B cell (primary cell): ENCODE measurements around the gene CACNA1D. TPM values are rescaled to one million over a fixed set of nuclear protein-coding genes. Genes with fewer than 3 reads are reported as not detected.

Experiments
- ATAC-seq: fragments of 200-7000 bp; cut with Tn5 transposase; one replicate; pipeline ENCODE4 v1.10.0; 2021; ENCODE audit warnings: low read depth, mild to moderate bottlenecking, moderate number of reproducible peaks, moderate library complexity
- CTCF ChIA-PET: fragments of 350-600 bp; sonication (Branson Sonifier 250); formaldehyde crosslinking; loops from one replicate; lab custom pipeline; 2021; ENCODE audit warnings: antibody characterized with exemption, inconsistent platforms; lab: Charles Lee
- POLR2A ChIA-PET: fragments of 350-600 bp; sonication (Branson Sonifier 250); formaldehyde crosslinking; loops from one replicate; lab custom pipeline; 2021; ENCODE audit warnings: antibody characterized with exemption; lab: Charles Lee
- DNase-seq: peaks from one replicate; pipeline ENCODE4 v3.0.0; 2013
- H2AFZ ChIP-seq: 2 replicates; pipeline ENCODE4 v1.6.1; 2012; ENCODE audit warnings: mild to moderate bottlenecking, low read depth, low read length; ENCODE audit not compliant: insufficient read depth, poor library complexity, severe bottlenecking
- H3K27ac ChIP-seq, 2 donors: 1 replicate in 1 of 2; 2 replicates in 1 of 2; pipeline ENCODE4 v1.5.1; 2012 to 2013; ENCODE audit warnings: low read length in 2 of 2, mild to moderate bottlenecking in 2 of 2, moderate library complexity in 1 of 2
- H3K27me3 ChIP-seq, 4 experiments: fragments of 200-600 bp in 1 of 4; sonication (generic) in 1 of 4; replicated peaks in 1 of 4; 1 replicate in 2 of 4; 2 replicates in 2 of 4; pipeline versions ENCODE4 v1.6.1 to v1.7.0; 2013 to 2016; ENCODE audit warnings: low read length in 3 of 4, mild to moderate bottlenecking in 2 of 4, mixed read lengths in 1 of 4, moderate library complexity in 1 of 4; ENCODE audit not compliant: insufficient read depth in 4 of 4, control insufficient read depth in 3 of 4; ENCODE audit errors: control extremely low read depth in 1 of 4
- H3K36me3 ChIP-seq, 2 experiments: replicated peaks in 1 of 2; 1 replicate in 1 of 2; 2 replicates in 1 of 2; pipeline versions ENCODE4 v1.6.1 to v1.7.1; 2013; ENCODE audit warnings: low read length in 1 of 2; ENCODE audit not compliant: insufficient read depth in 2 of 2, control insufficient read depth in 1 of 2; ENCODE audit errors: control extremely low read depth in 1 of 2, extremely low read depth in 1 of 2
- H3K4me1 ChIP-seq, 2 donors: fragments of 200-600 bp in 1 of 2; sonication (generic) in 1 of 2; 1 replicate in 1 of 2; 2 replicates in 1 of 2; pipeline versions ENCODE4 v1.5.1 to v1.6.1; 2013 to 2017; ENCODE audit warnings: low read length in 2 of 2; ENCODE audit not compliant: control insufficient read depth in 2 of 2, insufficient read depth in 2 of 2
- H3K4me2 ChIP-seq: replicated peaks from 2 replicates; pipeline ENCODE3; 2012; ENCODE audit warnings: mild to moderate bottlenecking, low read depth, low read length; ENCODE audit not compliant: poor library complexity, severe bottlenecking
- H3K4me3 ChIP-seq, 5 experiments: fragments of 200-600 bp in 1 of 5; sonication (generic) in 1 of 5; 1 replicate in 3 of 5; 2 replicates in 2 of 5; pipeline versions ENCODE4 v1.5.1 to v1.7.0; 2011 to 2016; ENCODE audit warnings: low read length in 4 of 5, mild to moderate bottlenecking in 4 of 5, low read depth in 2 of 5, control low read depth in 1 of 5, moderate library complexity in 1 of 5; ENCODE audit not compliant: insufficient read depth in 1 of 5; ENCODE audit errors: control extremely low read depth in 1 of 5, extremely low read depth in 1 of 5
- H3K79me2 ChIP-seq: fragments of 200-600 bp; sonication (generic); one replicate; pipeline ENCODE4 v1.6.0; 2016; ENCODE audit warnings: low read length; ENCODE audit not compliant: control insufficient read depth, insufficient read depth
- H3K9ac ChIP-seq: fragments of 200-600 bp; sonication (generic); 2 replicates; pipeline ENCODE4 v1.6.1; 2017; ENCODE audit warnings: mild to moderate bottlenecking, low read length, moderate library complexity
- H3K9me3 ChIP-seq, 3 donors: one replicate each; pipeline versions ENCODE4 v1.6.1 to v1.7.1; 2013; ENCODE audit warnings: low read length in 2 of 3; ENCODE audit not compliant: control insufficient read depth in 2 of 3, insufficient read depth in 1 of 3; ENCODE audit errors: control extremely low read depth in 1 of 3
- H4K20me1 ChIP-seq: 2 replicates; pipeline ENCODE4 v1.6.0; 2012; ENCODE audit warnings: mild to moderate bottlenecking, low read length; ENCODE audit not compliant: insufficient read depth, control insufficient read depth, poor library complexity, severe bottlenecking
- H3K27ac Mint-ChIP-seq: one replicate; pipeline ENCODE4 v1.8.0; 2021; ENCODE audit warnings: mixed read lengths
- H3K27me3 Mint-ChIP-seq: one replicate; pipeline ENCODE4 v1.8.0; 2021; ENCODE audit warnings: mixed read lengths
- H3K4me1 Mint-ChIP-seq: one replicate; pipeline ENCODE4 v1.8.0; 2021; ENCODE audit warnings: mixed read lengths
- H3K4me3 Mint-ChIP-seq: one replicate; pipeline ENCODE4 v1.8.0; 2021; ENCODE audit warnings: mixed read lengths
- H3K9me3 Mint-ChIP-seq: one replicate; pipeline ENCODE4 v1.8.0; 2022; ENCODE audit warnings: mixed read lengths; ENCODE audit not compliant: insufficient read depth
- EZH2 ChIP-seq: IDR thresholded peaks from 2 replicates; pipeline ENCODE4 v1.6.1; 2012; ENCODE audit warnings: borderline replicate concordance, low read depth, mild to moderate bottlenecking, moderate library complexity, low read length; ENCODE audit not compliant: insufficient read depth, poor library complexity, severe bottlenecking
- WGBS: methylation state at CpG from one replicate; pipeline ENCODE4 v1.1.5; 2013; ENCODE audit warnings: missing lambda C conversion rate; ENCODE audit not compliant: insufficient coverage; 5-methylcytosine and 5-hydroxymethylcytosine counted together
- intact Hi-C: fragments of 100-400 bp; cut with micrococcal nuclease; formaldehyde crosslinking; loops from one replicate; pipeline ENCODE4 v1.10.0; 2022
- polyA plus RNA-seq: library from polyadenylated mRNA; depleted of rRNA; stranded (reverse); fragments of >200 nt; gene quantifications from 2 replicates; pipeline ENCODE4 v1.2.3, GENCODE V29; 2012
- total RNA-seq, 2 donors: library from RNA; stranded (reverse); fragments of 120-200 nt in 1 of 2; gene quantifications; 1 replicate in 1 of 2; 2 replicates in 1 of 2; pipeline versions ENCODE4 v1.2.3 to v1.2.4, GENCODE V29; 2013 to 2022
- TF ChIP-seq, protein P1 (sequence below): fragments of 200-600 bp; IDR thresholded peaks from one replicate; pipeline ENCODE4 v1.8.0; 2022; ENCODE audit warnings: antibody characterized with exemption, mild to moderate bottlenecking

Gene CACNA1D
- total and polyA plus RNA-seq, 2 donors (not counting 1 experiment from before 2014, with no cell fraction given) = 0.06 to 0.07 TPM

DNA sequence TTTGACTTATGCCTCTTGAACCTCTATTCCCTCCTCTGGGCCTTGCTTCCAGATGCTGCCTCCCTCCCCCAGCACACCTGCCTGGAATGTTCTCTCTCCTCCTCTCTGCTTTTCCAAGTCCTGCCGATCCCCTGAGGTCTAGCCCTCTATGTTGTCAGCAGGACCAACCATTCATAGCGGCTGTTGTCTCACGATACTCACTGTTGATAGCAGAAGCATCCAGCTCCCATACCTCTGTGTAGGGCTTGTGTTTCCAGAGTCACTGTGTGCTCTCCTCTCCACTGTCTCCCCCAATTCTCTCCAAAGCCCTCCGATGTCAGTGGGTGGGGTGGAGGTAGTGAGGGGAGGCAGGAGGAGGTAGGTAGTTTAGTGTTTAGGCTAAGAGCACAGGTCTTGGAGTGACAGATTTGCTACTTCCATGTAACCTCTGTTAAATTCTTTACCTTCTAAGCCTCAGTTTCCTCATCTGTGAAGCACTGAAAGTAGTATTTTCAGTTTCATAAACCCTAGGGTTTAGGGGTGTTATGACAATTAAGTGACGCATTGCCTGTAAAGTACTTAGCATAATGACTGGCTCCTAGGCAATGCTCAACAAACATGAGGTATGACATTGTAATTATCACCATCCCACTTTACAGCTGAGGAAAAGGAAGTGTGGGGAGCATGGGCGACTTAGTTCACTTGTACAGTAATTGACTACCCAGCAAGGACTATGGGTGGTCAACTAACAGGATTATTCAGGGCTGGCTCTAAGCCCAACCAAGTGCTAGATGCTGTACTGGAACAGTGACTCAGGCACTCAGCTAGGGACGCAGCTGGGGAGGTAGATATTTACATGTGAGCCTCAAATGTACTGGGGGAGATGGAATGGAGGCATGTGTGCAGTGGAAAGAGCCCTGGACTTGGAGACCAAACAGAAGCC is 122.8 kb downstream of the CACNA1D start:
- H3K9me3 ChIP-seq = no peaks in the 10 kb centered on the region
- peaks cover 16% of the 10 kb centered on the region for H3K27me3 Mint-ChIP-seq
- no peak overlapping the region for H3K9ac ChIP-seq
- no peak overlapping the region for H3K4me3 Mint-ChIP-seq
- H3K36me3 ChIP-seq = no peaks in the 10 kb centered on the region
- POLR2A ChIA-PET = no interaction called here
- ATAC-seq (no peak), DNase-seq (no peak)
- H3K27ac ChIP-seq = no peak overlapping the region
- WGBS = 94% methylated on average over 4 of the region's 7 CpGs
- TF ChIP-seq EZH2 = no peak
- TF ChIP-seq, protein P1, sequence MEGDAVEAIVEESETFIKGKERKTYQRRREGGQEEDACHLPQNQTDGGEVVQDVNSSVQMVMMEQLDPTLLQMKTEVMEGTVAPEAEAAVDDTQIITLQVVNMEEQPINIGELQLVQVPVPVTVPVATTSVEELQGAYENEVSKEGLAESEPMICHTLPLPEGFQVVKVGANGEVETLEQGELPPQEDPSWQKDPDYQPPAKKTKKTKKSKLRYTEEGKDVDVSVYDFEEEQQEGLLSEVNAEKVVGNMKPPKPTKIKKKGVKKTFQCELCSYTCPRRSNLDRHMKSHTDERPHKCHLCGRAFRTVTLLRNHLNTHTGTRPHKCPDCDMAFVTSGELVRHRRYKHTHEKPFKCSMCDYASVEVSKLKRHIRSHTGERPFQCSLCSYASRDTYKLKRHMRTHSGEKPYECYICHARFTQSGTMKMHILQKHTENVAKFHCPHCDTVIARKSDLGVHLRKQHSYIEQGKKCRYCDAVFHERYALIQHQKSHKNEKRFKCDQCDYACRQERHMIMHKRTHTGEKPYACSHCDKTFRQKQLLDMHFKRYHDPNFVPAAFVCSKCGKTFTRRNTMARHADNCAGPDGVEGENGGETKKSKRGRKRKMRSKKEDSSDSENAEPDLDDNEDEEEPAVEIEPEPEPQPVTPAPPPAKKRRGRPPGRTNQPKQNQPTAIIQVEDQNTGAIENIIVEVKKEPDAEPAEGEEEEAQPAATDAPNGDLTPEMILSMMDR = no peak
- CTCF ChIA-PET = no interaction called here
- H3K27me3 ChIP-seq = peaks cover 0 to 4% (median 0%) of the 10 kb centered on the region in 4 experiments
- H2AFZ ChIP-seq = no peak overlapping the region
- peaks cover 20% of the 10 kb centered on the region for H3K4me1 Mint-ChIP-seq
- no peaks in the 10 kb centered on the region for H4K20me1 ChIP-seq
- no peaks in the 10 kb centered on the region for H3K79me2 ChIP-seq
- H3K4me2 ChIP-seq = no peak overlapping the region
- intact Hi-C loops = no loop called here
- H3K4me1 ChIP-seq = peaks cover 10 to 22% of the 10 kb centered on the region in 2 donors
- H3K4me3 ChIP-seq = no peak overlapping the region
- H3K9me3 Mint-ChIP-seq = no peaks in the 10 kb centered on the region
- no peak overlapping the region for H3K27ac Mint-ChIP-seq

DNA sequence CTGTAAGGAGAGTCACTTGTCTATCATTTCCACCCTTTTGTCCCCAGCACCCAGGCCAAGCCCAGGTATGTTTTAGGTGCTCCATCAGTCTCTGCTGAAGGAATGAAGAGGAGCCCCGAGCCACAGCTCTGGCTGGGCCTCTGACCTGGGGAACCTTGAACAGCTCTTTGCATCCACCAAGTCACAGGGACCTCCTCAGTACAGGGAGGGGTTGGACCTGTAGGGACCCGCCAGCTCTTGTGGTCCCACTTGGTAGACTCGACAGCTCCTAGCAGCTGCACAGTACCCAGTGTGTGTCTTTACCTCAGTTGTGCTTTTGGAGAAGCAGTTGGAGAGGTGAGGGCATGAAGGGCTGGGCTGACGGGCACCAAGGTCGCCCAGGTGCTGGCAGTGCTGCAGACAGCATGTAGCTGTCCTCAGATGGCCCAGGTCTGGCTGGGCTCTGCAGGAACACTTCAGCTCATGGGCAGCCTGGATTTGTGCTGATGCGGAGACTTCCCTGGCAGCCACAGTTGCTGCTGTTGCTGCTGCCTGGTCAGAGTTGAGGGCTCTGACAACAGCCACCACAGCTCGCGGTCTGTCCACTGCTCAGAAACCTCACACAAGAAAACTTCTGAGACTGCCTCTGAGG is 123.6 kb downstream of the CACNA1D start:
- no peak for TF ChIP-seq EZH2
- TF ChIP-seq, protein P1 = no peak
- H3K4me1 Mint-ChIP-seq = peaks cover 15% of the 10 kb centered on the region
- no peaks in the 10 kb centered on the region for H3K9me3 ChIP-seq
- WGBS = 97% methylated on average over 7 of the region's 8 CpGs
- H3K27ac Mint-ChIP-seq = no peak overlapping the region
- no peak overlapping the region for H2AFZ ChIP-seq
- ChIA-PET POLR2A (no interaction called here), CTCF (interaction anchor here (0.7 kb wide), 1 partner anchor 49 kb away, joined by 3 read pairs; no protein-coding TSS in a partner anchor)
- H3K27ac ChIP-seq = no peak overlapping the region
- peaks cover 20% of the 10 kb centered on the region for H3K27me3 Mint-ChIP-seq
- no peaks in the 10 kb centered on the region for H4K20me1 ChIP-seq
- DNase-seq (no peak), ATAC-seq (no peak)
- no peak overlapping the region for H3K4me2 ChIP-seq
- H3K4me3 ChIP-seq = no peak overlapping the region
- H3K27me3 ChIP-seq = peaks cover 0 to 4% (median 0%) of the 10 kb centered on the region in 4 experiments
- H3K4me3 Mint-ChIP-seq = no peak overlapping the region
- no peak overlapping the region for H3K9ac ChIP-seq
- intact Hi-C loops = no loop called here
- H3K36me3 ChIP-seq = no peaks in the 10 kb centered on the region
- peaks cover 4 to 14% of the 10 kb centered on the region in 2 donors for H3K4me1 ChIP-seq
- no peaks in the 10 kb centered on the region for H3K9me3 Mint-ChIP-seq
- H3K79me2 ChIP-seq = no peaks in the 10 kb centered on the region
